Calu3 (cell line): ENCODE measurements around the gene TAX1BP3. TPM values are rescaled to one million over a fixed set of nuclear protein-coding genes. Genes with fewer than 3 reads are reported as not detected.

Experiments used
- BruUV-seq: library from RNA; stranded (reverse); fragments of 400-500 nt; replicated peaks from 2 replicates; lab custom pipeline; 2021; lab: Mats Ljungman, UMichigan
- CTCF ChIA-PET: fragments of 300-600 bp; sonication (Branson Sonifier 250); formaldehyde crosslinking; loops from one replicate; lab custom pipeline; 2022; ENCODE audit warnings: antibody characterized with exemption; lab: Charles Lee
- DNase-seq: peaks from one replicate; pipeline ENCODE4 v3.0.0; 2022
- H3K27ac Mint-ChIP-seq: one replicate; pipeline ENCODE4 v1.8.0; 2022; ENCODE audit warnings: mixed read lengths; ENCODE audit not compliant: unreplicated experiment
- H3K27me3 Mint-ChIP-seq: one replicate; pipeline ENCODE4 v1.8.0; 2022; ENCODE audit warnings: mixed read lengths; ENCODE audit not compliant: unreplicated experiment
- H3K36me3 Mint-ChIP-seq: one replicate; pipeline ENCODE4 v1.8.0; 2022; ENCODE audit warnings: mild to moderate bottlenecking, moderate library complexity, mixed read lengths; ENCODE audit not compliant: insufficient read depth, unreplicated experiment
- H3K4me1 Mint-ChIP-seq: one replicate; pipeline ENCODE4 v1.8.0; 2022; ENCODE audit warnings: mild to moderate bottlenecking, low read depth, mixed read lengths; ENCODE audit not compliant: unreplicated experiment
- H3K4me3 Mint-ChIP-seq: one replicate; pipeline ENCODE4 v1.8.0; 2022; ENCODE audit warnings: mild to moderate bottlenecking, low read depth, moderate library complexity, mixed read lengths; ENCODE audit not compliant: unreplicated experiment
- H3K9me3 Mint-ChIP-seq: one replicate; pipeline ENCODE4 v1.8.0; 2022; ENCODE audit warnings: low read depth, mixed read lengths; ENCODE audit not compliant: unreplicated experiment
- CTCF ChIP-seq: fragments of 200-600 bp; IDR thresholded peaks from one replicate; pipeline ENCODE4 v1.8.0; 2022; ENCODE audit warnings: antibody characterized with exemption; ENCODE audit not compliant: unreplicated experiment
- intact Hi-C: fragments of 100-400 bp; cut with micrococcal nuclease; formaldehyde crosslinking; loops from one replicate; pipeline ENCODE4 v1.10.0; 2022; ENCODE audit not compliant: unreplicated experiment
- total RNA-seq: library from RNA; stranded (reverse); gene quantifications from 2 replicates; pipeline ENCODE4 v1.2.3, GENCODE V29; 2022

TAX1BP3 gene
- total RNA-seq, 1 experiment from 2014 or later = 66.1 TPM

- no peaks in the 10 kb centered on the region for H3K9me3 Mint-ChIP-seq
- H3K4me1 Mint-ChIP-seq = no peaks in the 10 kb centered on the region
- no peaks in the 10 kb centered on the region for H3K27me3 Mint-ChIP-seq
- TF ChIP-seq CTCF = no peak
- CTCF ChIA-PET = no interaction called here
- H3K4me3 Mint-ChIP-seq = no peak overlapping the region
- BruUV-seq = no TSS peak
- H3K36me3 Mint-ChIP-seq = peaks cover 24% of the 10 kb centered on the region
- intact Hi-C loops = no loop called here
- no peak for DNase-seq
- no peak overlapping the region for H3K27ac Mint-ChIP-seq
Measured at GRCh38 chr17:3615160-3615870, 53.1 kb downstream of the TAX1BP3 start.

- Mint-ChIP-seq H3K27ac (no peak overlapping the region), H3K36me3 (peaks cover 16% of the 10 kb centered on the region), H3K4me3 (no peak overlapping the region), H3K9me3 (no peaks in the 10 kb centered on the region), H3K4me1 (no peaks in the 10 kb centered on the region), H3K27me3 (no peaks in the 10 kb centered on the region)
- DNase-seq = no peak
- no TSS peak for BruUV-seq
- no peak for TF ChIP-seq CTCF
- intact Hi-C loops = no loop called here
- CTCF ChIA-PET = no interaction called here
Measured at GRCh38 chr17:3613124-3613523, 55.3 kb downstream of the TAX1BP3 start.

Other genes starting within 250 kb of the TAX1BP3 start
- gene OR1E2, start 234.7 kb downstream of the TAX1BP3 start, total RNA-seq = not detected in 2 replicates
- gene SPATA22, start 196.8 kb downstream of the TAX1BP3 start, total RNA-seq = not detected in 2 replicates
- gene ASPA, start 192.6 kb downstream of the TAX1BP3 start, total RNA-seq = not detected in 2 replicates
- gene TRPV3, start 110.8 kb downstream of the TAX1BP3 start, total RNA-seq = 0.38 and 0.49 TPM in 2 replicates
- gene TRPV1, start 59.2 kb downstream of the TAX1BP3 start, total RNA-seq = 9.7 and 10.1 TPM in 2 replicates
- 8.5 and 9.4 TPM in 2 replicates for gene SHPK, start 32.3 kb downstream of the TAX1BP3 start, total RNA-seq
- 5.1 TPM in 2 replicates for gene CTNS, start 31.8 kb downstream of the TAX1BP3 start, total RNA-seq
- 38.2 and 42.9 TPM in 2 replicates for gene EMC6, start 234 bp upstream of the TAX1BP3 start, total RNA-seq
- 11.1 and 11.6 TPM in 2 replicates for gene P2RX5, start 27.6 kb upstream of the TAX1BP3 start, total RNA-seq
- 11.8 and 13.4 TPM in 2 replicates for gene HASPIN, start 55.3 kb upstream of the TAX1BP3 start, total RNA-seq
- 8.4 and 14.7 TPM in 2 replicates for gene ITGAE, start 132.6 kb upstream of the TAX1BP3 start, total RNA-seq
- gene NCBP3, start 177.7 kb upstream of the TAX1BP3 start, total RNA-seq = 25.4 and 26.9 TPM in 2 replicates
- 1.4 and 1.7 TPM in 2 replicates for gene CAMKK1, start 224.5 kb upstream of the TAX1BP3 start, total RNA-seq
- not detected in 2 replicates for gene P2RX1, start 247.9 kb upstream of the TAX1BP3 start, total RNA-seq